ENCODE data around the gene WFS1. TPM values are rescaled to one million over a fixed set of nuclear protein-coding genes. Genes with fewer than 3 reads are reported as not detected.

The WFS1 gene
- total RNA-seq, 4 donors from 2014 or later, result 62.3 to 159 (median 104) TPM

DNA sequence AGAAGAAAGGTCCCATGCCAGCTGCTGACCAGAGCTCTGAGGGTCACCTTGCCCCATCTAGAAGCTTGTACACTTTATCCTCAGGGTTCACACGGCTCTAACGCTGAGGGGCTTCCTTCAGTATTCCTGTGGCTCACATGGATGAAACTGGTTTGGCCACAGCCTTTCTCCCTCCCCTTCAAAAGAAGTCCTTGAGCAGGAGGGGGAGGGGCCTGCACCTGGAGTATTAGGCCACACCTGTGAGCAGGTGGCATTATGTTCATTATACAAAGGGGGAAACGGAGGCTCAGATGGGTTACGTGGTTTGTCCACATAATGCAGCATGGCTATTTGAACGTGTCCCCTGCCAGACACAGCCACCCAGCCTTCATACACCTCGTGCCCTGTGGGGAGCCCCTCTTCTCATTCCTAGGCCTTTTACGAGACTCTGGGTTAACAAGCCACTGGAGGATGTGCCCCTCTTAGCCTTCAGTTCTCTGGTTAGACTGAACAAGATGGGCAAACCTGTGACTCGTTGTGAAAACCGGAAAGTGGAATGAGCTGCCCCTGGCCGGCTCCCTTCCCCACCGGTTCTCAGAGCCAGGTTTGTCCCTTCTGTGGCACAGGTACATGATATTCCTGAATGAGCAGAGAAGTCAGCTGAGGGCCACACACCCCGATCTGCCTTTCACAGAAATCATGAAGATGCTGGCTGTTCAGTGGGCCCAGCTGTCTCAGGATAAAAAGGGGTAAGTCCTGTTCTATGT is 42.1 kb upstream of the WFS1 start:
- H3K4me1 ChIP-seq, result no peaks in the 10 kb centered on the region
- peaks cover 0 to 73% (median 4%) of the 10 kb centered on the region in 4 donors for H3K27me3 ChIP-seq
- H3K9me3 ChIP-seq, result peaks cover 0 to 2% (median 1%) of the 10 kb centered on the region in 4 donors
- H3K4me3 ChIP-seq, result no peak overlapping the region
- WGBS, result 86% methylated on average over 11 of the region's 12 CpGs
- no peak for DNase-seq (ENCODE audit: extremely low spot score)
- intact Hi-C loops (cut with DNase I), result no loop called here
- TF ChIP-seq POLR2AphosphoS5 (IDR thresholded peaks at IDR 0.05) (no peak), POLR2A (IDR thresholded peaks at IDR 0.05; ENCODE audit: low read depth) (no peak), EP300 (IDR thresholded peaks at IDR 0.05) (no peak)
- TF ChIP-seq, protein P1, sequence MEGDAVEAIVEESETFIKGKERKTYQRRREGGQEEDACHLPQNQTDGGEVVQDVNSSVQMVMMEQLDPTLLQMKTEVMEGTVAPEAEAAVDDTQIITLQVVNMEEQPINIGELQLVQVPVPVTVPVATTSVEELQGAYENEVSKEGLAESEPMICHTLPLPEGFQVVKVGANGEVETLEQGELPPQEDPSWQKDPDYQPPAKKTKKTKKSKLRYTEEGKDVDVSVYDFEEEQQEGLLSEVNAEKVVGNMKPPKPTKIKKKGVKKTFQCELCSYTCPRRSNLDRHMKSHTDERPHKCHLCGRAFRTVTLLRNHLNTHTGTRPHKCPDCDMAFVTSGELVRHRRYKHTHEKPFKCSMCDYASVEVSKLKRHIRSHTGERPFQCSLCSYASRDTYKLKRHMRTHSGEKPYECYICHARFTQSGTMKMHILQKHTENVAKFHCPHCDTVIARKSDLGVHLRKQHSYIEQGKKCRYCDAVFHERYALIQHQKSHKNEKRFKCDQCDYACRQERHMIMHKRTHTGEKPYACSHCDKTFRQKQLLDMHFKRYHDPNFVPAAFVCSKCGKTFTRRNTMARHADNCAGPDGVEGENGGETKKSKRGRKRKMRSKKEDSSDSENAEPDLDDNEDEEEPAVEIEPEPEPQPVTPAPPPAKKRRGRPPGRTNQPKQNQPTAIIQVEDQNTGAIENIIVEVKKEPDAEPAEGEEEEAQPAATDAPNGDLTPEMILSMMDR (IDR thresholded peaks at IDR 0.05), result no peak
- no peak overlapping the region for H3K27ac ChIP-seq (replicated peaks in 1 of 4)
- no peaks in the 10 kb centered on the region for H3K36me3 ChIP-seq

DNA sequence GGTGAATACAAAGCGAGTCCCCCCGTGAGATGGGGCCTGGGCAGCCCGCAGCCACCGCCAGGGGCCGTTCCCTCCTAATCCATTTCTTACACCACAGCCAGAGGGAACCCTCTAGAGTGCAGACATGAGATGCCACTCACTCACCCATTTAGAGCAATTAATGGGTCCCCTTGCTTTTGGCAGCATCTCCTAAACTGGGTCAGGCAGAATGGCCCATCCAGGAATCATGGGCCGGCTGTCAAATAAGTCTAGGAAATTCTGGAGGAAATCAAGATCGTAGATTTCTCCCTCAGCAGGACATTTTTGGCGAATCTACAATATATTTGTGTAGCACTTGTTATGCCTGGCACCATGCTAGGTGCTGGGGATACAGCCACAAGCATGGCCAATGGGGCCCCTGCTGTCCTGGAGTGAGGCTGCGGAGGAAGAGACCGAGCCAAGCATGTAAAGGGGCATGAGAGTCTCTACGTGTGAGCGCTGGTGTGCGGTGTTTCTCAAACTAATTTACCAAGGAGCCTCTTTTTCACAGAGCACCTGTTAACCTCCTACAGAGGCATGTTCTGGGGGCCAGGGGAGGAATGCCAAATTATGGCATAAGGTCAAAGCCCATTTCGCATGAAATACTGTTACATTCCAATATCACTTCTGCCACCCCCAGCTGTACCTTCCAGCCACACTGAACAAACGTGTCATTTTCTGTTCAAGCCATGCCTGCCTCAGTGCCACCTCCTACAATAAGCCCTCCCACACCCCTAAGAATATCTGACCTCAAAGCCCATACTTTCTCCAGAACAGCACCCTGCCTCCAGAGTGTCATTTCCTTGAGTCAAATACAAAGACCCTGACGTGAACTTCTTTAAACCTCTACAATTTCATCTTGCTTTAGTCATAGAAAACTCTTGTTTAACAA is 41.2 kb upstream of the WFS1 start:
- Histone ChIP-seq H3K9me3 (no peaks in the 10 kb centered on the region), H3K4me3 (no peak overlapping the region), H3K36me3 (no peaks in the 10 kb centered on the region), H3K27me3 (peaks cover 0 to 64% (median 2%) of the 10 kb centered on the region in 4 donors), H3K27ac (replicated peaks in 1 of 4) (no peak overlapping the region), H3K4me1 (no peaks in the 10 kb centered on the region)
- 76% methylated on average over 14 of the region's 16 CpGs for WGBS
- intact Hi-C loops (cut with DNase I), result no loop called here
- DNase-seq (ENCODE audit: extremely low spot score), result no peak
- TF ChIP-seq EP300 (IDR thresholded peaks at IDR 0.05), result no peak
- TF ChIP-seq POLR2AphosphoS5 (IDR thresholded peaks at IDR 0.05), result no peak
- no peak for TF ChIP-seq POLR2A (IDR thresholded peaks at IDR 0.05; ENCODE audit: low read depth)
- TF ChIP-seq, protein P1 (IDR thresholded peaks at IDR 0.05), result no peak

GRCh38 chr4:6229095-6229494 is 40.6 kb upstream of the WFS1 start:
- TF ChIP-seq POLR2A (IDR thresholded peaks at IDR 0.05; ENCODE audit: low read depth), result no peak
- no peak for TF ChIP-seq EP300 (IDR thresholded peaks at IDR 0.05)
- no peak for TF ChIP-seq POLR2AphosphoS5 (IDR thresholded peaks at IDR 0.05)
- TF ChIP-seq, protein P1 (IDR thresholded peaks at IDR 0.05), result no peak
- 54% methylated on average over 7 of the region's 7 CpGs for WGBS

DNA sequence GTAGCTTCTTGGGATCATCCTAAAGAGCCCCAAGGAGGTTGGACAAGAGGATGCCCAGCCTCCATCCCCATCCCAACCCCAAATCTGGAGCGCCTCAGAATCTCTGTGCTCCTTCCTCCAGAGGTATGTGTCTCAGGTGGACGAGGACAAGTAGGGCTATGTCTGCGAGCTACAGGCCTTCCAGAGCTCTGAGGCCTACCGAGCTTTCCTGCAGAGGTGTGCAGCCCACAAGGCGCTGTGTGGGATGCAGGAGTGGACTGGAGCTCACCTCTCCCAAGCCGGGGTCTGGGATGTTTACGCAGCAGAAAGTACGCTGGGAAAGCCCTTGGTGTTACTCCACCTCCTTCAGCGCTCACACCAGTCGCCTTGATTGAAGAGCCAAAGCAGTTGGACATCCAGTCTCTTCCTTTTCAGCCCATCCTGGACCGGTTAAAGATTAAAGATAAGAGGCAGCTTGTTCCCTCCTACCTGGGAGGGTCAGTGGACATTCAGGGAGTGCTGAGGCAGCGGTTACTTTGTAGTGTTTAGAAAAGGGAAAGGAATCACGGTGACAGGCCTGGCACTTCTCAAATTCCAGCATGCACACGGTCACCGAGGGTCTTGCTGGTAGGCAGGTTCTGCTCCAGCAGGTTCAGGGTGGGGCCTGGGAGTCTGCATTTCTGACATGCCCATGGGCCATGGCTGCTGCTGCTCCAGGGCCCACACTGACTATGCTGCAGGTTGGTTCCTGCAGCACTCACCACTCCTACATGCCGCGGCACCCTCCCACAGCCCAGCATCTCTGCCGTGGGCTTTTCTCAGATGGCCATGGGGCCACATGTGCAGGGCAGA is 39.8 kb upstream of the WFS1 start:
- H3K4me3 ChIP-seq, result no peak overlapping the region
- intact Hi-C loops (cut with DNase I), result no loop called here
- H3K36me3 ChIP-seq, result no peaks in the 10 kb centered on the region
- WGBS, result 67% methylated on average over 16 of the region's 18 CpGs
- peaks cover 0 to 56% (median 2%) of the 10 kb centered on the region in 4 donors for H3K27me3 ChIP-seq
- no peaks in the 10 kb centered on the region for H3K9me3 ChIP-seq
- TF ChIP-seq, protein P1 (IDR thresholded peaks at IDR 0.05), result no peak
- TF ChIP-seq POLR2A (IDR thresholded peaks at IDR 0.05; ENCODE audit: low read depth) (no peak), POLR2AphosphoS5 (IDR thresholded peaks at IDR 0.05) (no peak), EP300 (IDR thresholded peaks at IDR 0.05) (no peak)
- DNase-seq (ENCODE audit: extremely low spot score), result no peak
- no peak overlapping the region for H3K27ac ChIP-seq (replicated peaks in 1 of 4)
- H3K4me1 ChIP-seq, result no peaks in the 10 kb centered on the region

More at GRCh38 chr4:6229095-6229494, 40.6 kb upstream of the WFS1 start:
- intact Hi-C loops (cut with DNase I), result no loop called here
- no peaks in the 10 kb centered on the region for H3K4me1 ChIP-seq
- H3K27me3 ChIP-seq, result peaks cover 0 to 62% (median 2%) of the 10 kb centered on the region in 4 donors
- H3K36me3 ChIP-seq, result no peaks in the 10 kb centered on the region
- H3K9me3 ChIP-seq, result no peaks in the 10 kb centered on the region
- no peak overlapping the region for H3K4me3 ChIP-seq
- no peak for DNase-seq (ENCODE audit: extremely low spot score)
- H3K27ac ChIP-seq (replicated peaks in 1 of 4), result no peak overlapping the region

Data from esophagus muscularis mucosa (tissue), 4 donors.